Thymus (tissue), 14 donors: ENCODE results near the gene PACRG. TPM values are rescaled to one million over a fixed set of nuclear protein-coding genes. Genes with fewer than 3 reads are reported as not detected.
A peak's percentile ranks its signal among the peaks of the same experiment; 100 is the strongest.
"Not testable (repeated sequence)": the region's sequence is repeated elsewhere in the genome, so short reads cannot be mapped to it uniquely, and the experiment has no call there.

ENCODE experiments used
- DNase-seq, 9 donors: peaks; one replicate each; pipeline ENCODE4 v3.0.0-alpha.2; 2013; ENCODE audit warnings: low spot score in 9 of 9, low read depth in 6 of 9, missing footprints in 1 of 9
- H3K27ac ChIP-seq, 2 donors: one replicate each; pipeline ENCODE4 v1.5.1; 2013; ENCODE audit warnings: control low read depth in 1 of 2, low read depth in 1 of 2, low read length in 1 of 2, mild to moderate bottlenecking in 1 of 2, moderate library complexity in 1 of 2
- H3K27me3 ChIP-seq, 2 donors: one replicate each; pipeline ENCODE4 v1.5.1; 2013; ENCODE audit warnings: low read length in 1 of 2; ENCODE audit not compliant: control insufficient read depth in 2 of 2, insufficient read depth in 1 of 2
- H3K36me3 ChIP-seq, 2 donors: one replicate each; pipeline ENCODE4 v1.5.1; 2013; ENCODE audit warnings: low read length in 1 of 2, mild to moderate bottlenecking in 1 of 2, moderate library complexity in 1 of 2; ENCODE audit not compliant: control insufficient read depth in 2 of 2, insufficient read depth in 2 of 2
- H3K4me1 ChIP-seq, 2 donors: one replicate each; pipeline ENCODE4 v1.5.1; 2013; ENCODE audit warnings: low read length in 2 of 2; ENCODE audit not compliant: control insufficient read depth in 2 of 2, insufficient read depth in 2 of 2
- H3K4me3 ChIP-seq, 2 donors: one replicate each; pipeline ENCODE4 v1.5.1; 2013; ENCODE audit warnings: low read length in 2 of 2, control low read depth in 1 of 2, mild to moderate bottlenecking in 1 of 2
- H3K9me3 ChIP-seq, 2 donors: one replicate each; pipeline ENCODE4 v1.5.1; 2013; ENCODE audit warnings: low read length in 1 of 2, mild to moderate bottlenecking in 1 of 2; ENCODE audit not compliant: control insufficient read depth in 2 of 2, insufficient read depth in 1 of 2
- WGBS: extraction: QIAGEN DNeasy Blood & Tissue Kit; methylation state at CpG from one replicate; pipeline ENCODE4 v1.1.7; 2013; 5-methylcytosine and 5-hydroxymethylcytosine counted together
- long read RNA-seq, 10 donors: transcript quantifications; one replicate each; lab custom pipeline, GENCODE V29; 2026
- polyA plus RNA-seq: library from polyadenylated mRNA; stranded (reverse); fragments of 200-250 nt; gene quantifications from one replicate; pipeline ENCODE4 v1.2.3, GENCODE V29; 2013
- total RNA-seq: library from RNA; stranded (reverse); fragments of 120-200 nt; gene quantifications from one replicate; pipeline ENCODE4 v1.2.4, GENCODE V29; 2013
- donor health status: healthy.

The PACRG gene
- 0.42 TPM for total RNA-seq
- polyA plus RNA-seq: 0.62 TPM
- long read RNA-seq, donor 1: 0 reads
- long read RNA-seq, donor 2: 0 reads
- long read RNA-seq, donor 3: 0 reads
- long read RNA-seq, donor 4: 0 reads
- long read RNA-seq, donor 5: 0 reads
- long read RNA-seq, donor 6: 0 reads
- long read RNA-seq, donor 7: 0 reads
- long read RNA-seq, donor 8: 0 reads
- long read RNA-seq, donor 9: 0 reads
- long read RNA-seq, donor 10: 0 reads

GRCh38 chr6:162727322-162728182 lies at the start of gene PACRG, which contains the start of gene PRKN:
PACRG (plus strand) TSS chr6:162727974.
PRKN (minus strand) TSS chr6:162727766.
- no peaks in the 10 kb centered on the region for H3K27me3 ChIP-seq
- DNase-seq: peak; percentile 88 to 98 (median 95)
- no peaks in the 10 kb centered on the region for H3K36me3 ChIP-seq
- peak within 1 kb of the TSS; percentile 26 to 57 for H3K27ac ChIP-seq
- peak within 1 kb of the TSS; percentile 60 to 82 for H3K4me3 ChIP-seq
- H3K9me3 ChIP-seq: no peaks in the 10 kb centered on the region
- peaks cover 0 to 7% of the 10 kb centered on the region in 2 donors for H3K4me1 ChIP-seq
- 1% methylated on average over 84 of the region's 84 CpGs for WGBS

DNA sequence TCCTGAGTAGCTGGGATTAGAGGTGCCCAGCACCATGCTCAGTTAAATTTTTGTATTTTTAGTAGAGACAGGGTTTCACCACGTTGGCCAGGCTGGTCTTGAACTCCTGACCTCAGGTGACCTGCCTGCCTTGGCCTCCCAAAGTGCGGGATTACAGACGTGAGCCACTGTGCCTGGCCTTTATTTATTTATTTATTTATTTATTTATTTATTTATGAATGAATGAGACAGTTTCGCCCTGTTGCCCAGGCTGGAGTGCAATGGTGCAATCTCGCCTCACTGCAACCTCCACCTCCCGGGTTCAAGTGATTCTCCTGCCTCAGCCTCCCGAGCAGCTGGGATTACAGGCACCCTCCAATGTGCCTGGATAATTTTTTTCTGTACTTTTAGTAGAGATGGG lies 48.9 kb upstream of the PACRG start:
- H3K36me3 ChIP-seq, DNase-seq, H3K9me3 ChIP-seq, H3K27ac ChIP-seq, H3K27me3 ChIP-seq, H3K4me3 ChIP-seq, H3K4me1 ChIP-seq: not testable (repeated sequence)
- WGBS: 95% methylated on average over 7 of the region's 7 CpGs

- Histone ChIP-seq H3K27ac (no peak overlapping the region), H3K4me3 (no peak overlapping the region), H3K27me3 (no peaks in the 10 kb centered on the region), H3K4me1 (no peaks in the 10 kb centered on the region), H3K9me3 (no peaks in the 10 kb centered on the region), H3K36me3 (no peaks in the 10 kb centered on the region)
- no peak for DNase-seq
- 92% methylated on average over 1 of the region's 1 CpG for WGBS
Measured at GRCh38 chr6:162679681-162680080, 48.1 kb upstream of the PACRG start.

DNA sequence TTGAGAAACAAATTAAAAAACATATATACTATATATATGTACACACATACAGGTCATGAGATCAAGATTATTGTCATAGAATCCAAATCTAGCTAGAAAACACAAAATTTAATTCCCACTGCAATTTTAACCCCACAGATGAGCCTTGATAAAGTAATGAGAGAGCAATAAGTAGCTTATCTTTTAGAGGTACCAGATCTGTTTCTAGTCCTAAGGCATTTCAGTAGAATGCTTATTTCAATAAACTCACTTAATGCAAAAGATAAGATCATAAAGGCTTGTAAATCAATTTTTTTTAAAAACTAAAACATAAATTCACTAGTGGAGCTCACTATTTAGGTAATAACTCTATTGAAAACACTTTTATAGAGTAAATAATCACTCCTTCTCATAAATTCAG lies 47.4 kb upstream of the PACRG start:
- no peak for DNase-seq
- no peaks in the 10 kb centered on the region for H3K4me1 ChIP-seq
- no peaks in the 10 kb centered on the region for H3K9me3 ChIP-seq
- no peaks in the 10 kb centered on the region for H3K27me3 ChIP-seq
- no peak overlapping the region for H3K4me3 ChIP-seq
- H3K36me3 ChIP-seq: no peaks in the 10 kb centered on the region
- H3K27ac ChIP-seq: no peak overlapping the region

DNA sequence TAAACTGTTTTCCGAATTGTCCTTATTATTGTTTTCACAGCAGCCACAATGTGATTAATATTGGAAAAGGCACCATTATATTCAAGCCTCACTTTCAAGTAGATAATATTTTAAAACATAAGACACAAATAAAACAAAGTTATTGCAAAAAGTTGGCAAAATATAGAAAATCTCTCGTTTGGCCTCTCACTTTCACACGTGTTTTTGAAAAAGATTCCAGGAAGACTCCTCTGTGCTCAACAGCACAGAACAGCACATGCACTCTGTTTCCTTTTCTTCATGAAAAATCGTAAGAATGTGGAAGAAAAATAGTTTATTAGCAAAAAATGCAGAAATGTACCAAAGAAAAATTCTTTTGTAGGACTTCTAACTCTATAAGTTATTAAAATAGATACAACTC lies 46.9 kb upstream of the PACRG start:
- Histone ChIP-seq H3K4me1 (no peaks in the 10 kb centered on the region), H3K27ac (no peak overlapping the region), H3K9me3 (no peaks in the 10 kb centered on the region), H3K36me3 (no peaks in the 10 kb centered on the region), H3K27me3 (no peaks in the 10 kb centered on the region), H3K4me3 (no peak overlapping the region)
- WGBS: 90% methylated on average over 4 of the region's 4 CpGs
- DNase-seq: no peak

GRCh38 chr6:162681447-162681846 lies 46.3 kb upstream of the PACRG start:
- no peak overlapping the region for H3K27ac ChIP-seq
- DNase-seq: no peak
- H3K4me3 ChIP-seq: no peak overlapping the region
- WGBS: 84% methylated on average over 1 of the region's 1 CpG
- no peaks in the 10 kb centered on the region for H3K27me3 ChIP-seq
- H3K4me1 ChIP-seq: no peaks in the 10 kb centered on the region
- H3K36me3 ChIP-seq: no peaks in the 10 kb centered on the region
- H3K9me3 ChIP-seq: no peaks in the 10 kb centered on the region

DNA sequence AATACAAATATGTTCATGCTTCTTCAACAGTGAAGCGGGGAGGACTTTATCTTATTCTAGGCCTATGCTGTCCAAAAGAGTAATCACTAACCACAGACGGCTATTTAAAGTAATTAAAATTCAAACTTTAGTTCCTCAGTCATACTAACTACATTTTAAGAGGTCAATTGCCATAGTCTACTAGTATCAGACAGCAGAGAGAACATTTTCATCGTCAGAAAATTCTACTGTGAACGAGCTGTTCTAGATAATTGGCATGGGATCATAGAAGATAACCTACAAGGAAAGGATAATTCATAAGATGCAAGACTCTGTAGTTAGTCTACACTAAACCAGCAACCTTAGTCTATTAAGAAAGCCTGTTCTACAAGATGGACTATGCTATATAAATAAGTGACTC lies 44.6 kb upstream of the PACRG start:
- H3K9me3 ChIP-seq: no peaks in the 10 kb centered on the region
- H3K4me1 ChIP-seq: no peaks in the 10 kb centered on the region
- WGBS: 92% methylated on average over 4 of the region's 4 CpGs
- no peak overlapping the region for H3K27ac ChIP-seq
- no peaks in the 10 kb centered on the region for H3K36me3 ChIP-seq
- H3K4me3 ChIP-seq: no peak overlapping the region
- H3K27me3 ChIP-seq: no peaks in the 10 kb centered on the region
- no peak for DNase-seq

DNA sequence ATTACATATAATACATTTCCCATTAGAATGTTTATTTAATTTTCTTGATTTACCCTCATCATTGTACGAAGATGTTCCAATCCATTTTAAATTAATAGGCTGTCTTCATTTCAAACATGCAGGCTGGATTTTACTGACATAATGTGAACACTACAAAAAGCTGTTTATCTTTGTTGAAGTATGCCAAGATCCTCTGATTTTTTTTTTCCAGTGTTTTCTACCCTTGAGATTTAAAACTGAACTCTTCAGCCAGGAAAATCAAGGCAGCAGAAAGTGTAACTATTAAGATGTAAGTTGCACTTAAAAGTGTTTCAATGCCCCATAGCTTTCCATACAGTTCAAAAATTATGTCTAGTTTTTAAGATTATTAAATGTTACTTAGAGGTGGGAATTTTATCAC lies 43.7 kb upstream of the PACRG start:
- no peaks in the 10 kb centered on the region for H3K9me3 ChIP-seq
- H3K4me3 ChIP-seq: no peak overlapping the region
- no peaks in the 10 kb centered on the region for H3K4me1 ChIP-seq
- no peak overlapping the region for H3K27ac ChIP-seq
- no peaks in the 10 kb centered on the region for H3K27me3 ChIP-seq
- DNase-seq: no peak
- WGBS: 92% methylated on average over 1 of the region's 1 CpG
- H3K36me3 ChIP-seq: no peaks in the 10 kb centered on the region

DNA sequence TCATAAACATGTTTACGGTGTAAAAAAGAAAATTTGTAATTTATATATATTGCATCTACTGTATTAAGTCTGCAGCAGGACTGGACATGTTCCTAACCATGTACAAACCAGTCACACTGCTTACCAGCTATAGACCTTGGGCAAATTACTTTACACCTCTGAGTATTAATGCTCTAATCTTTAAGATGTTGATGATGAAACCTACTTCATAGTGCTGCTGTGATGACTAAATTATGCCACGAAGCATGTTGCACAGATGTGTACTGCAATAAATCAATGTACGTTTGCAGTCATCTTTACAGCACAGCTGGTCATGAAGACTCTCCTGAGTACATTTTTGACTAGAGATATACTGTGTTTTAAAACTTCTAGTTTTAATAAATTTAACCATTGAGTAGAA lies 42.8 kb upstream of the PACRG start:
- no peak overlapping the region for H3K27ac ChIP-seq
- whole genome bisulfite sequencing: 94% methylated on average over 3 of the region's 3 CpGs
- DNase-seq: no peak
- H3K4me1 ChIP-seq: no peaks in the 10 kb centered on the region
- no peak overlapping the region for H3K4me3 ChIP-seq
- H3K9me3 ChIP-seq: no peaks in the 10 kb centered on the region
- H3K36me3 ChIP-seq: no peaks in the 10 kb centered on the region
- H3K27me3 ChIP-seq: no peaks in the 10 kb centered on the region
